Measurements from ENCODE around the gene POU4F1.

DNA sequence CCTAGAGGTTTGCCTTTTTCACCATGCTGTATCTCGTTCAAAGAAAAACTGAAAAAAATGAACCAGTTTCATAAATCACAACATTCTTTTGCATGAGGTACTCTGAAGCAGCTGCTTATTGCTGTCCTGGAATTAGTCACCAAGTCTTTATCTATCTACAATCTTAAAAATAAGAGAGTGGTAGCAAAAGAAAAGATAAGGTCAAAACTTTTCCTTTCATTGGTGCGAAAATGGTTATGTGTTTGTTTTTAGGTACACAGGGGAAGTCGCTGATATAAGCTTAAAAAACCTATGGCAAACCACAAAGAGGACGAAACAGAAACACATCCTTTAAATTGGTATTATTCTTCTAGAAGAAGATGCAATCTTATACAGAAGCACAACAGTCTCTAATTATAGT lies 34.9 kb upstream of the POU4F1 start:
- no peak for TF ChIP-seq POLR2AphosphoS5 (IDR thresholded peaks at IDR 0.05; ENCODE audit: insufficient read depth in 1 of 2, low read depth in 1 of 2)
- TF ChIP-seq, protein P1, sequence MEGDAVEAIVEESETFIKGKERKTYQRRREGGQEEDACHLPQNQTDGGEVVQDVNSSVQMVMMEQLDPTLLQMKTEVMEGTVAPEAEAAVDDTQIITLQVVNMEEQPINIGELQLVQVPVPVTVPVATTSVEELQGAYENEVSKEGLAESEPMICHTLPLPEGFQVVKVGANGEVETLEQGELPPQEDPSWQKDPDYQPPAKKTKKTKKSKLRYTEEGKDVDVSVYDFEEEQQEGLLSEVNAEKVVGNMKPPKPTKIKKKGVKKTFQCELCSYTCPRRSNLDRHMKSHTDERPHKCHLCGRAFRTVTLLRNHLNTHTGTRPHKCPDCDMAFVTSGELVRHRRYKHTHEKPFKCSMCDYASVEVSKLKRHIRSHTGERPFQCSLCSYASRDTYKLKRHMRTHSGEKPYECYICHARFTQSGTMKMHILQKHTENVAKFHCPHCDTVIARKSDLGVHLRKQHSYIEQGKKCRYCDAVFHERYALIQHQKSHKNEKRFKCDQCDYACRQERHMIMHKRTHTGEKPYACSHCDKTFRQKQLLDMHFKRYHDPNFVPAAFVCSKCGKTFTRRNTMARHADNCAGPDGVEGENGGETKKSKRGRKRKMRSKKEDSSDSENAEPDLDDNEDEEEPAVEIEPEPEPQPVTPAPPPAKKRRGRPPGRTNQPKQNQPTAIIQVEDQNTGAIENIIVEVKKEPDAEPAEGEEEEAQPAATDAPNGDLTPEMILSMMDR (IDR thresholded peaks at IDR 0.05): no peak
- TF ChIP-seq POLR2A (IDR thresholded peaks at IDR 0.05): no peak
